Activated T-cell treated with anti-CD3 and anti-CD28 coated beads, Interleukin-2, amount 50 U/mL, for 72 hours (primary cell): ENCODE data around the gene LRMDA. TPM values are rescaled to one million over a fixed set of nuclear protein-coding genes. Genes with fewer than 3 reads are reported as not detected.

Source experiments
- ATAC-seq, 2 donors: fragments of 150-1000 bp; cut with Tn5 transposase; replicated peaks in 1 of 2; 2 replicates each; pipeline ENCODE4 v1.10.0; 2021; ENCODE audit warnings: moderate library complexity in 2 of 2, mild to moderate bottlenecking in 1 of 2
- DNase-seq, 2 donors: peaks; one replicate each; pipeline ENCODE4 v3.0.0; 2021 to 2022; ENCODE audit warnings: mixed read lengths in 1 of 2
- H3K27ac Mint-ChIP-seq: one replicate; pipeline ENCODE4 v1.8.0; 2022; ENCODE audit warnings: mild to moderate bottlenecking, moderate library complexity, mixed read lengths
- H3K27me3 Mint-ChIP-seq: one replicate; pipeline ENCODE4 v1.8.0; 2022; ENCODE audit warnings: low read depth, mixed read lengths
- H3K36me3 Mint-ChIP-seq, 2 donors: one replicate each; pipeline ENCODE4 v1.8.0; 2022; ENCODE audit warnings: mixed read lengths in 2 of 2, mild to moderate bottlenecking in 1 of 2; ENCODE audit not compliant: insufficient read depth in 2 of 2
- H3K4me1 Mint-ChIP-seq: one replicate; pipeline ENCODE4 v1.8.0; 2022; ENCODE audit warnings: low read depth, mixed read lengths
- H3K4me3 Mint-ChIP-seq, 2 donors: one replicate each; pipeline ENCODE4 v1.8.0; 2022; ENCODE audit warnings: mild to moderate bottlenecking in 2 of 2, mixed read lengths in 2 of 2, moderate library complexity in 2 of 2
- H3K9me3 Mint-ChIP-seq, 2 donors: one replicate each; pipeline ENCODE4 v1.8.0; 2022; ENCODE audit warnings: mixed read lengths in 2 of 2
- total RNA-seq, 2 donors: library from RNA; stranded (reverse); gene quantifications; one replicate each; pipeline ENCODE4 v1.2.3, GENCODE V29; 2022

LRMDA gene
- total RNA-seq, 2 donors from 2014 or later = not detected

- Mint-ChIP-seq H3K4me1 (no peaks in the 10 kb centered on the region), H3K9me3 (no peaks in the 10 kb centered on the region), H3K36me3 (no peaks in the 10 kb centered on the region), H3K27ac (no peak overlapping the region), H3K27me3 (peaks cover 6% of the 10 kb centered on the region), H3K4me3 (no peak overlapping the region)
- DNase-seq (no peak), ATAC-seq (no peak)
Measured at GRCh38 chr10:76554478-76554877, 1123.1 kb downstream of the LRMDA start.

GRCh38 chr10:76555067-76555670 lies 1123.7 kb downstream of the LRMDA start:
- no peak overlapping the region for H3K27ac Mint-ChIP-seq
- DNase-seq (no peak), ATAC-seq (no peak)
- H3K27me3 Mint-ChIP-seq = peaks cover 6% of the 10 kb centered on the region
- H3K36me3 Mint-ChIP-seq = no peaks in the 10 kb centered on the region
- H3K4me1 Mint-ChIP-seq = no peaks in the 10 kb centered on the region
- H3K4me3 Mint-ChIP-seq = no peak overlapping the region
- no peaks in the 10 kb centered on the region for H3K9me3 Mint-ChIP-seq

- no peaks in the 10 kb centered on the region for H3K9me3 Mint-ChIP-seq
- DNase-seq (no peak), ATAC-seq (no peak)
- H3K36me3 Mint-ChIP-seq = no peaks in the 10 kb centered on the region
- no peaks in the 10 kb centered on the region for H3K4me1 Mint-ChIP-seq
- peaks cover 6% of the 10 kb centered on the region for H3K27me3 Mint-ChIP-seq
- no peak overlapping the region for H3K4me3 Mint-ChIP-seq
- no peak overlapping the region for H3K27ac Mint-ChIP-seq
Measured at GRCh38 chr10:76557366-76557765, 1125.9 kb downstream of the LRMDA start.

GRCh38 chr10:76558586-76558985 lies 1127.2 kb downstream of the LRMDA start:
- Mint-ChIP-seq H3K27ac (no peak overlapping the region), H3K27me3 (peaks cover 6% of the 10 kb centered on the region), H3K4me3 (no peak overlapping the region), H3K4me1 (no peaks in the 10 kb centered on the region), H3K9me3 (no peaks in the 10 kb centered on the region), H3K36me3 (no peaks in the 10 kb centered on the region)
- DNase-seq = no peak
- no peak for ATAC-seq

GRCh38 chr10:76558996-76559891 lies 1127.8 kb downstream of the LRMDA start:
- H3K9me3 Mint-ChIP-seq = no peaks in the 10 kb centered on the region
- no peaks in the 10 kb centered on the region for H3K4me1 Mint-ChIP-seq
- H3K36me3 Mint-ChIP-seq = no peaks in the 10 kb centered on the region
- no peak overlapping the region for H3K27ac Mint-ChIP-seq
- peaks cover 6% of the 10 kb centered on the region for H3K27me3 Mint-ChIP-seq
- DNase-seq = no peak
- H3K4me3 Mint-ChIP-seq = no peak overlapping the region
- ATAC-seq = no peak

- H3K4me1 Mint-ChIP-seq = no peaks in the 10 kb centered on the region
- no peak overlapping the region for H3K4me3 Mint-ChIP-seq
Measured at GRCh38 chr10:76559892-76560220, 1128.4 kb downstream of the LRMDA start.

GRCh38 chr10:76560338-76560737 lies 1128.9 kb downstream of the LRMDA start:
- Mint-ChIP-seq H3K4me1 (no peaks in the 10 kb centered on the region), H3K4me3 (no peak overlapping the region), H3K9me3 (no peaks in the 10 kb centered on the region)

More at GRCh38 chr10:76559892-76560220, 1128.4 kb downstream of the LRMDA start:
- DNase-seq = no peak
- Mint-ChIP-seq H3K36me3 (no peaks in the 10 kb centered on the region), H3K9me3 (no peaks in the 10 kb centered on the region), H3K27me3 (peaks cover 6% of the 10 kb centered on the region), H3K27ac (no peak overlapping the region)
- no peak for ATAC-seq

GRCh38 chr10:76563286-76563685 lies 1131.9 kb downstream of the LRMDA start:
- no peaks in the 10 kb centered on the region for H3K36me3 Mint-ChIP-seq
- ATAC-seq (no peak), DNase-seq (no peak)
- no peaks in the 10 kb centered on the region for H3K4me1 Mint-ChIP-seq
- H3K4me3 Mint-ChIP-seq = no peak overlapping the region
- no peaks in the 10 kb centered on the region for H3K27me3 Mint-ChIP-seq
- no peak overlapping the region for H3K27ac Mint-ChIP-seq
- H3K9me3 Mint-ChIP-seq = peaks cover 3 to 4% of the 10 kb centered on the region in 2 donors

More at GRCh38 chr10:76560338-76560737, 1128.9 kb downstream of the LRMDA start:
- peaks cover 6% of the 10 kb centered on the region for H3K27me3 Mint-ChIP-seq
- no peak for ATAC-seq
- DNase-seq = no peak
- H3K27ac Mint-ChIP-seq = no peak overlapping the region
- H3K36me3 Mint-ChIP-seq = no peaks in the 10 kb centered on the region

GRCh38 chr10:76572021-76572420 lies 1140.6 kb downstream of the LRMDA start:
- Mint-ChIP-seq H3K27me3 (no peaks in the 10 kb centered on the region), H3K9me3 (peaks cover 3 to 7% of the 10 kb centered on the region in 2 donors), H3K4me3 (no peak overlapping the region), H3K36me3 (no peaks in the 10 kb centered on the region), H3K27ac (no peak overlapping the region), H3K4me1 (no peaks in the 10 kb centered on the region)
- ATAC-seq (no peak), DNase-seq (no peak)

GRCh38 chr10:76576276-76576962 lies 1145.0 kb downstream of the LRMDA start:
- DNase-seq (no peak), ATAC-seq (no peak)
- H3K9me3 Mint-ChIP-seq = peaks cover 0 to 3% of the 10 kb centered on the region in 2 donors
- no peak overlapping the region for H3K27ac Mint-ChIP-seq
- H3K36me3 Mint-ChIP-seq = no peaks in the 10 kb centered on the region
- H3K27me3 Mint-ChIP-seq = no peaks in the 10 kb centered on the region
- H3K4me1 Mint-ChIP-seq = no peaks in the 10 kb centered on the region
- H3K4me3 Mint-ChIP-seq = no peak overlapping the region

GRCh38 chr10:76577455-76577854 lies 1146.0 kb downstream of the LRMDA start:
- Mint-ChIP-seq H3K4me3 (no peak overlapping the region), H3K4me1 (no peaks in the 10 kb centered on the region), H3K36me3 (no peaks in the 10 kb centered on the region), H3K27me3 (no peaks in the 10 kb centered on the region), H3K27ac (no peak overlapping the region), H3K9me3 (peaks cover 2% of the 10 kb centered on the region in 2 donors)
- no peak for DNase-seq
- ATAC-seq = no peak

GRCh38 chr10:76581506-76582256 lies 1150.3 kb downstream of the LRMDA start:
- H3K27me3 Mint-ChIP-seq = no peaks in the 10 kb centered on the region
- no peak overlapping the region for H3K4me3 Mint-ChIP-seq
- H3K36me3 Mint-ChIP-seq = no peaks in the 10 kb centered on the region
- H3K4me1 Mint-ChIP-seq = no peaks in the 10 kb centered on the region
- peaks cover 0 to 4% of the 10 kb centered on the region in 2 donors for H3K9me3 Mint-ChIP-seq
- ATAC-seq (no peak), DNase-seq (no peak)
- no peak overlapping the region for H3K27ac Mint-ChIP-seq

GRCh38 chr10:76582531-76582930 lies 1151.1 kb downstream of the LRMDA start:
- no peak overlapping the region for H3K27ac Mint-ChIP-seq
- no peak overlapping the region for H3K4me3 Mint-ChIP-seq
- H3K27me3 Mint-ChIP-seq = no peaks in the 10 kb centered on the region
- ATAC-seq = no peak
- DNase-seq = no peak
- H3K9me3 Mint-ChIP-seq = peaks cover 0 to 4% of the 10 kb centered on the region in 2 donors
- no peaks in the 10 kb centered on the region for H3K36me3 Mint-ChIP-seq
- no peaks in the 10 kb centered on the region for H3K4me1 Mint-ChIP-seq
